ENCODE data around the gene SERPINB1.
A peak's percentile ranks its signal among the peaks of the same experiment; 100 is the strongest.

The SERPINB1 gene

GRCh38 chr6:2783188-2783963 is 58.3 kb downstream of the SERPINB1 start:
- no peak overlapping the region for H2BK5ac ChIP-seq (ENCODE audit: low read depth, low read length, poor library complexity, severe bottlenecking)
- no peak overlapping the region for H3K18ac ChIP-seq (ENCODE audit: low read depth in 1 of 2, low read length in 2 of 2)
- no peak for DNase-seq
- H2AK5ac ChIP-seq (ENCODE audit: low read length, severe bottlenecking), result no peak overlapping the region
- no peak overlapping the region for H3K4me2 ChIP-seq (ENCODE audit: low read length, poor library complexity, severe bottlenecking)
- H3K27ac ChIP-seq (ENCODE audit: low read length, poor library complexity, severe bottlenecking), result no peak overlapping the region
- 81% methylated on average over 19 of the region's 19 CpGs for WGBS
- no peak overlapping the region for H2AFZ ChIP-seq (ENCODE audit: low read depth, low read length)
- H3K79me1 ChIP-seq (replicated peaks; ENCODE audit: low read length, poor library complexity, severe bottlenecking), result peaks cover 60% of the 10 kb centered on the region
- H2BK120ac ChIP-seq (ENCODE audit: low read depth, low read length), result no peak overlapping the region
- no peaks in the 10 kb centered on the region for H3K9me3 ChIP-seq (ENCODE audit: control insufficient read depth, low read length)
- H3K23ac ChIP-seq (ENCODE audit: low read length in 2 of 2), result no peak overlapping the region
- H3K9ac ChIP-seq (ENCODE audit: low read length), result no peak overlapping the region
- peaks cover 53 to 81% of the 10 kb centered on the region in 2 experiments for H3K36me3 ChIP-seq (ENCODE audit: control insufficient read depth in 1 of 2, insufficient read depth in 2 of 2, low read depth in 1 of 2, low read length in 2 of 2)
- no peak overlapping the region for H2BK15ac ChIP-seq (ENCODE audit: low read depth, poor library complexity, severe bottlenecking)
- H3K4me3 ChIP-seq (ENCODE audit: insufficient read depth in 1 of 2, low read depth in 1 of 2, low read length in 2 of 2), result no peak overlapping the region
- no peak overlapping the region for H3K14ac ChIP-seq (ENCODE audit: low read length in 2 of 2)
- H4K91ac ChIP-seq (ENCODE audit: low read length), result no peak overlapping the region
- H3K4ac ChIP-seq (ENCODE audit: low read depth in 1 of 2, low read length in 2 of 2), result no peak overlapping the region
- H3K27me3 ChIP-seq (ENCODE audit: control insufficient read depth in 1 of 2, insufficient read depth in 1 of 2, low read length in 2 of 2), result no peaks in the 10 kb centered on the region
- H4K8ac ChIP-seq (ENCODE audit: low read length), result no peak overlapping the region
- peaks cover 4% of the 10 kb centered on the region for H3K4me1 ChIP-seq (ENCODE audit: control insufficient read depth, insufficient read depth, low read depth, low read length)
- H2BK12ac ChIP-seq (ENCODE audit: low read length in 2 of 2), result peak overlapping the region in 1 of 2 experiments; percentile 56

- Histone ChIP-seq H3K14ac (ENCODE audit: low read length in 2 of 2) (no peak overlapping the region), H2BK5ac (ENCODE audit: low read depth, low read length, poor library complexity, severe bottlenecking) (no peak overlapping the region), H2AK5ac (ENCODE audit: low read length, severe bottlenecking) (no peak overlapping the region), H3K36me3 (ENCODE audit: control insufficient read depth in 1 of 2, insufficient read depth in 2 of 2, low read depth in 1 of 2, low read length in 2 of 2) (peaks cover 52 to 80% of the 10 kb centered on the region in 2 experiments), H3K4me1 (ENCODE audit: control insufficient read depth, insufficient read depth, low read depth, low read length) (peaks cover 4% of the 10 kb centered on the region), H3K4me3 (ENCODE audit: insufficient read depth in 1 of 2, low read depth in 1 of 2, low read length in 2 of 2) (no peak overlapping the region), H3K79me1 (replicated peaks; ENCODE audit: low read length, poor library complexity, severe bottlenecking) (peaks cover 61% of the 10 kb centered on the region), H4K8ac (ENCODE audit: low read length) (no peak overlapping the region), H3K4ac (ENCODE audit: low read depth in 1 of 2, low read length in 2 of 2) (no peak overlapping the region), H3K27me3 (ENCODE audit: control insufficient read depth in 1 of 2, insufficient read depth in 1 of 2, low read length in 2 of 2) (no peaks in the 10 kb centered on the region), H2BK15ac (ENCODE audit: low read depth, poor library complexity, severe bottlenecking) (no peak overlapping the region), H2BK120ac (ENCODE audit: low read depth, low read length) (no peak overlapping the region), H2AFZ (ENCODE audit: low read depth, low read length) (no peak overlapping the region), H3K23ac (ENCODE audit: low read length in 2 of 2) (no peak overlapping the region), H3K4me2 (ENCODE audit: low read length, poor library complexity, severe bottlenecking) (no peak overlapping the region), H2BK12ac (ENCODE audit: low read length in 2 of 2) (no peak overlapping the region), H3K9me3 (ENCODE audit: control insufficient read depth, low read length) (no peaks in the 10 kb centered on the region), H3K27ac (ENCODE audit: low read length, poor library complexity, severe bottlenecking) (no peak overlapping the region), H3K18ac (ENCODE audit: low read depth in 1 of 2, low read length in 2 of 2) (no peak overlapping the region), H4K91ac (ENCODE audit: low read length) (no peak overlapping the region), H3K9ac (ENCODE audit: low read length) (no peak overlapping the region)
- DNase-seq, result no peak
- WGBS, result 97% methylated on average over 10 of the region's 10 CpGs
These were observed 58.9 kb downstream of the SERPINB1 start for GRCh38 chr6:2782825-2783187.

GRCh38 chr6:2782356-2782708 is 59.3 kb downstream of the SERPINB1 start:
- no peak overlapping the region for H2BK15ac ChIP-seq (ENCODE audit: low read depth, poor library complexity, severe bottlenecking)
- H4K8ac ChIP-seq (ENCODE audit: low read length), result no peak overlapping the region
- peaks cover 47 to 75% of the 10 kb centered on the region in 2 experiments for H3K36me3 ChIP-seq (ENCODE audit: control insufficient read depth in 1 of 2, insufficient read depth in 2 of 2, low read depth in 1 of 2, low read length in 2 of 2)
- H3K27me3 ChIP-seq (ENCODE audit: control insufficient read depth in 1 of 2, insufficient read depth in 1 of 2, low read length in 2 of 2), result no peaks in the 10 kb centered on the region
- H3K4me3 ChIP-seq (ENCODE audit: insufficient read depth in 1 of 2, low read depth in 1 of 2, low read length in 2 of 2), result no peak overlapping the region
- no peak overlapping the region for H3K4me2 ChIP-seq (ENCODE audit: low read length, poor library complexity, severe bottlenecking)
- no peak overlapping the region for H2BK12ac ChIP-seq (ENCODE audit: low read length in 2 of 2)
- H2BK120ac ChIP-seq (ENCODE audit: low read depth, low read length), result no peak overlapping the region
- no peak overlapping the region for H2AFZ ChIP-seq (ENCODE audit: low read depth, low read length)
- H3K9ac ChIP-seq (ENCODE audit: low read length), result no peak overlapping the region
- no peaks in the 10 kb centered on the region for H3K9me3 ChIP-seq (ENCODE audit: control insufficient read depth, low read length)
- no peak overlapping the region for H3K18ac ChIP-seq (ENCODE audit: low read depth in 1 of 2, low read length in 2 of 2)
- H2AK5ac ChIP-seq (ENCODE audit: low read length, severe bottlenecking), result no peak overlapping the region
- no peak overlapping the region for H3K4ac ChIP-seq (ENCODE audit: low read depth in 1 of 2, low read length in 2 of 2)
- WGBS, result 98% methylated on average over 8 of the region's 9 CpGs
- DNase-seq, result no peak
- H3K79me1 ChIP-seq (replicated peaks; ENCODE audit: low read length, poor library complexity, severe bottlenecking), result peaks cover 60% of the 10 kb centered on the region
- no peak overlapping the region for H4K91ac ChIP-seq (ENCODE audit: low read length)
- H2BK5ac ChIP-seq (ENCODE audit: low read depth, low read length, poor library complexity, severe bottlenecking), result no peak overlapping the region
- H3K4me1 ChIP-seq (ENCODE audit: control insufficient read depth, insufficient read depth, low read depth, low read length), result peaks cover 4% of the 10 kb centered on the region
- no peak overlapping the region for H3K14ac ChIP-seq (ENCODE audit: low read length in 2 of 2)
- H3K23ac ChIP-seq (ENCODE audit: low read length in 2 of 2), result peak overlapping the region in 1 of 2 experiments; percentile 26
- no peak overlapping the region for H3K27ac ChIP-seq (ENCODE audit: low read length, poor library complexity, severe bottlenecking)

Small RNA genes lying within 50 kb of the gene (small RNA-seq; reads per million reads assigned to genes)
- 7.5 reads per million, percentile 71 among the genes with 10 or more reads in this experiment for gene MIR4645 (ENCODE audit: low read depth)
